GM18520 (cell line): ENCODE data around the gene UBN2.
"Not testable (repeated sequence)": the region's sequence is repeated elsewhere in the genome, so short reads cannot be mapped to it uniquely, and the experiment has no call there.

Source experiments
- ATAC-seq: cut with Tn5 transposase; IDR thresholded peaks from one replicate; pipeline ENCODE4 v1.9.1; 2021; ENCODE audit not compliant: unreplicated experiment

The UBN2 gene

GRCh38 chr7:139230774-139231512, at the start of gene UBN2:
Gene UBN2, plus strand, starts transcription at chr7:139231237. Its CDS starts 248 bp downstream, at chr7:139231485.
- ATAC-seq: peak; percentile 89

GRCh38 chr7:139181404-139181803, 49.6 kb upstream of the UBN2 start:
- no peak for ATAC-seq

DNA sequence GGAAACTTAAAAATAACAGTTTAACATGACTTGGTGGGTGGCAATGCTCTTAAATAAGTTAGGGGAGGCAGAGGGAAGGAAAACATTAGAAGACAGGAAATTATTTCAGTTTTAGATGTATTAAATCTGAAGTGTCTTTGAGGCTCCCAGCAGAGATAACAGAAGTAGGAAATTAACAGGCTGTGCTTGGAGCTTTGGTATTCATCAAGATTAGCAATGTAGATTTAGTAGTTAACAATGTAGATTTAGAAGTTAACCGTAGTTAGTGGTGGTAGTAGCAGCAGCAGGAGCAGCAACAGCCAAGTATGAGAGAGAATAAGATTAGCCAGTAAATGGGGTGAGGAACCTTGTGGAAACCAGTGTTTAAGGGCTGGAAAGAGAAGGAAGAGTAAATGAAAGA, 48.7 kb upstream of the UBN2 start:
- no peak for ATAC-seq

- ATAC-seq: no peak
Measured at GRCh38 chr7:139183251-139183650, 47.8 kb upstream of the UBN2 start.

GRCh38 chr7:139183878-139184338, 47.1 kb upstream of the UBN2 start:
- ATAC-seq: no peak

GRCh38 chr7:139186146-139186545, 44.9 kb upstream of the UBN2 start:
- ATAC-seq: no peak

DNA sequence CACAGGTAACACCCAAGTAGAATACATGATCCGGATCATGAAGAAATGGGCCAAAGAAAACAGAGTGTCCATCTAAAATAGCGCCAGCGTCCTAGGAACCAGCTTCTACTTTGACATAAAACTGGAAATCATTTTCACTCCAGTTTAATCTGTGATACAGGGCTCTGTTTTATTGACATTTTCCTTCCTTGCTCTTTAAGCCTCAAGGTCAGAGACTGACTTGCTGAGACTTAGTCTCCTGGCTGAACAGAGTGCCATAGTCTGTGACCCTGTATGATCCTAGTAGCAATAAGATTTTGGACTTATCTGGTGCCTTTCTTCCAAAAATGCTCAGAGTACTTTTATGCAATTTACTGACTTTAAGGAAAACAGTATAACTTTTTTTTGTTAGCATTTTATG, 41.7 kb upstream of the UBN2 start:
- no peak for ATAC-seq

DNA sequence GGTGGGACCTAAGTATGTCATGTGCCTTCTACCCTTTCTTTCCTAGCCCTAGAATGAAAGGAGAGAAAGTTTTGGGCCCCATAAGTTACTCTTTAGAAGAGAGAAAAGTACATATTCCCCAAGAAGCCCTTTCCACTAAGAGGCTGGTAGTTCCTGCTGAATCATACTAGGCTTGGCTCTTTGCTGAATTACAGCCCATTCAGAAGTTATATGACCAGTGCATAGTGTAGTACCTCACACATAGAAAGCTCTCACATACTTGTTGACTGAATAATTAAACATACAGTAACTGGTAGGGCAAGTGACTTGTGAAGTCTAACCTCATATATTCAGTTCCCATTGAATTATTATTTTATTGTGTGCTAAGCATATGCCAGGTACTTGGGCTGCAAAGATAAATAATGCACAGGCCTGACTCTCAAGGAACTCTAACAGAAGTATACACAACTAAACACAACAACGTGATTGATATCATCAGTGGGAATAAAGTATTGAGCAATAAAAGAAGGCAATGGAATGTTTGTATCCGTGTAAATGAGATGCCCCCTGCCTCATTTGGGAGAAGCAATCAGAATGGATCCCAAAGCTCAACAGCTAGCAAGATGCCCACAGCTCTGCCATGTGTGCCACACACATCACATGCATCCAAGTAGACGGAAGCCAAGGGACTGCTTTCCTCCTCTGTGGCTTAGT, 38.9 kb upstream of the UBN2 start:
- ATAC-seq: no peak

DNA sequence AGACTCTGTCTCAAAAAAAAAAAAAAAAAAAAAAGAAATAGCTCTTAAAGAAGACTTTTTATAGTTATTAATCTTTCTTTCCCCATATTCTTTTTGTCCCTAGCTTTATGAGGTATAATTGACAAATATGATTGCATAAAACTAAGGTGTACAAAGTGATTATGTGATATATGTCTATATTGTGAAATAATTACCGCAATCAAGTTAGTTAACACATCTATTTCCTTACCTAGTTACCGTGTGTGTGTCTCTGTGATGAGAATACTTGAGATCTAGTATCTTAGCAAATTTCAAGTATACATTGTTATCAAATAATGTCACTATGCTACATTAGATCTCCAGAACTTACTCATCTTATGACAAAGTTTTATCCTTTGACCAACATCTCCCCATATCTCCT, 30.7 kb upstream of the UBN2 start:
- ATAC-seq: no peak

GRCh38 chr7:139203992-139204391, 27.0 kb upstream of the UBN2 start:
- no peak for ATAC-seq

GRCh38 chr7:139205843-139206242, 25.2 kb upstream of the UBN2 start:
- no peak for ATAC-seq

DNA sequence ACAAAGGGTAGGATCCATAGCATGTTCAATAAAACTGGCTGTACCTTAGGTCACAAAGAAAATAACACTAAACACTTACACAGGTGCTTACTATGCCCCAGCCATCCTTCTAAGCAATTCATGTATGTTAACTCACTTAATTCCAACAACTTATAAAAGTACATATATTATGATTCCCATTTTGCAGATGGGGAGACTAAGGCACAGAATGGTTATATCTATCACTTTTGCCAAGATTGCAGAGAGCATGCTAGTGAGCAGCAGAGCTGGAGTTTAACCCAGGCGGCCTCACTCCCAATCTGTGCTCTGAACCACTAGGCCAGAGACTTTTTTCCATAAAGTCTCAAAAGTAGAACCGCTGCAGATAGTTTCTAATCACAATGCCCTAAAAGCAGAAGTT, 18.9 kb upstream of the UBN2 start:
- ATAC-seq: no peak

GRCh38 chr7:139213489-139213888, 17.5 kb upstream of the UBN2 start:
- ATAC-seq: not testable (repeated sequence)

DNA sequence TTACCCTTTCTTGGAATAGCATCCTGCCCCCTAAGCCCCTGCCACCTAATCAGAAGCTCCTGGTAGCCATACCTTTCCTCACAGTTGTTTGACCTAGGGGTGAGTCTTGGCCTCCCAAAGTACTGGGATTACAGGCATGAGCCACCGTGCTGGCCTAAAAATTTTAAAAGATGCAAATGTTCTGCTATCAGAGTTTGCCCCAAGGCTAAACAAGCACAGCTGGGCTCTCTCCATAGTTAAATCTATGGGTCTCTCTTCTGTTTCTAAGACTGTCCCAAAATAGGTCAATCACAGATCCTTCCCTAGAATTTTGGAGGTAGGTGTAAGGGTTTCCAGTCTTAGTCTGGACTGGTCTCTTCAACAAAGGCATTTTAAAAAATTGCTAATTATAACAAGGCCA, 12.9 kb upstream of the UBN2 start:
- ATAC-seq: no peak

- no peak for ATAC-seq
Measured at GRCh38 chr7:139224219-139224618, 6.8 kb upstream of the UBN2 start.

DNA sequence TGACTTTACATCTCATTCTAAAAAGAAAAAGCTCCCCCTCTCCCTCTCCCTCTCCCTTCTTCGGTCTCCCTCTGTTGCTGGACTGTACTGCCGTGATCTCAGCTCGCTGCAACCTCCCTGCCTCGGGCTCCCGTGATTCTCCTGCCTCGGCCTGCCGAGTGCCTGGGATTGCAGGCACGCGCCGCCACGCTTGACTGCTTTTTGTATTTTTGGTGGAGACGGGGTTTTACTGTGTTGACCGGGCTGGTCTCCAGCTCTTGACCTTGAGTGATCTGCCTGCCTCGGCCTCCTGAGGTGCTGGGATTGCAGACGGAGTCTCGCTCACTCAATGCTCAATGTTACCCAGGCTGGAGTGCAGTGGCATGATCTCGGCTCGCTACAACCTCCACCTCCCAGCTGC, 6.2 kb upstream of the UBN2 start:
- ATAC-seq: not testable (repeated sequence)

- not testable (repeated sequence) for ATAC-seq
Measured at GRCh38 chr7:139225286-139226157, 5.5 kb upstream of the UBN2 start.

GRCh38 chr7:139226158-139226515, 4.9 kb upstream of the UBN2 start:
- ATAC-seq: not testable (repeated sequence)

DNA sequence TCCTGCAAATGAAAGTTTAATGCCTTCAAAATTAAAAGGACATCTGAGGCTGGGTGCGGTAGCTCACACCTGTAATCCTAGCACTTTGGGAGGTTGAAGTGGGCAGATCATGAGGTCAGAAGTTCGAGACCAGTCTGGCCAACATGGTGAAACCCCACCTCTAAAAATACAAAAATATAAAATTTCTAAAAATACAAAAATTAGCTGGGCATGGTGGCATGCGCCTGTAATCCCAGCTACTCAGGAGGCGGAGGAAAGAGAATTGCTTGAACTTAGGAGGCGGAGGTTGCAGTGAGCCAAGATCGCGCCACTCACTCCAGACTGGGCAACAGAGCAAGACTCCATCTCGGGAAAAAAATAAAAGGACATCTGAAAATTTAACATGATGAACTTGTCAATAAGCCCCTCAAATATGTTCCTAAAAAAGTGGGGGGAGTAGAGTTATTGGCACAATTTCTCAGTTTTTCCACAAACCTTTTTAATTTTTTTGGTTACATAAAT, 4.0 kb upstream of the UBN2 start:
- not testable (repeated sequence) for ATAC-seq

DNA sequence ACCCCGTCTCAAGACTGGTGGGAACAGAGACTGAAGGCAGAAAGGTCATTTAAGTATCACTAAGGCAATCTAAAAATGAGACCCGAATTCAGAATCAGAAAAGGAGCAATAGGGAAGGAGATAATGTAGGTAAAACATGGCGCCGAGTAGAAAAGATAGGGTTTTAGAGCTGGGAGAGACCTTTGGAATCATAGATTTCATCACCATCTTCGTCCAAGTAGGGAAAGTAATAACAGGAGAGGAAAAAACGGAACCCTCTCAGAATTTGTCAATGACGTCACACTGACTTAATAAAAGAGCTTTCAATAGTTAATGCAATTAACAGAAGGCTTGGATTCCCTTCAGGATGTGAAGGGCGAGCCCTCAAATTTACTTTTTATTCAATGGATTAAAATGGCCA, 1.0 kb upstream of the UBN2 start:
- no peak for ATAC-seq

GRCh38 chr7:139230484-139230773, 608 bp upstream of the UBN2 start:
- no peak for ATAC-seq
